Stimulated activated naive B cell treated with anti-CD40 and anti-IgM and Interleukin-4, amounts not matched to agents 10 μg/mL and 1 μg/mL and 100 μg/mL, for 72 hours (primary cell): Measurements from ENCODE around the gene SAMD10.

Source experiments
- ATAC-seq, 2 donors: fragments of 150-1000 bp; cut with Tn5 transposase; replicated peaks; 2 replicates each; pipeline ENCODE4 v1.10.0; 2021; ENCODE audit warnings: moderate library complexity in 1 of 2
- DNase-seq: peaks from one replicate; pipeline ENCODE4 v3.0.0; 2021
- H3K27ac Mint-ChIP-seq: one replicate; pipeline ENCODE4 v1.8.0; 2022; ENCODE audit warnings: mild to moderate bottlenecking, mixed read lengths
- H3K27me3 Mint-ChIP-seq, 2 donors: one replicate each; pipeline ENCODE4 v1.8.0; 2022; ENCODE audit warnings: mixed read lengths in 2 of 2
- H3K36me3 Mint-ChIP-seq, 2 donors: one replicate each; pipeline ENCODE4 v1.8.0; 2022; ENCODE audit warnings: mixed read lengths in 2 of 2, mild to moderate bottlenecking in 1 of 2
- H3K4me1 Mint-ChIP-seq, 2 donors: one replicate each; pipeline ENCODE4 v1.8.0; 2022; ENCODE audit warnings: mixed read lengths in 2 of 2, mild to moderate bottlenecking in 1 of 2
- H3K4me3 Mint-ChIP-seq, 2 donors: one replicate each; pipeline ENCODE4 v1.8.0; 2022; ENCODE audit warnings: mild to moderate bottlenecking in 2 of 2, mixed read lengths in 2 of 2, moderate library complexity in 1 of 2
- H3K9me3 Mint-ChIP-seq, 2 donors: one replicate each; pipeline ENCODE4 v1.8.0; 2022; ENCODE audit warnings: mixed read lengths in 2 of 2, mild to moderate bottlenecking in 1 of 2

Gene SAMD10

GRCh38 chr20:63958964-63959698 lies 20.3 kb downstream of the SAMD10 start:
- H3K9me3 Mint-ChIP-seq: no peaks in the 10 kb centered on the region
- H3K27ac Mint-ChIP-seq: no peak overlapping the region
- H3K4me1 Mint-ChIP-seq: peaks cover 23 to 27% of the 10 kb centered on the region in 2 donors
- peaks cover 25 to 27% of the 10 kb centered on the region in 2 donors for H3K36me3 Mint-ChIP-seq
- no peak for ATAC-seq
- H3K4me3 Mint-ChIP-seq: no peak overlapping the region
- H3K27me3 Mint-ChIP-seq: no peaks in the 10 kb centered on the region
- DNase-seq: no peak

- H3K9me3 Mint-ChIP-seq: no peaks in the 10 kb centered on the region
- ATAC-seq (no peak), DNase-seq (no peak)
- H3K36me3 Mint-ChIP-seq: peaks cover 19 to 28% of the 10 kb centered on the region in 2 donors
- H3K27ac Mint-ChIP-seq: no peak overlapping the region
- no peak overlapping the region for H3K4me3 Mint-ChIP-seq
- H3K27me3 Mint-ChIP-seq: no peaks in the 10 kb centered on the region
- H3K4me1 Mint-ChIP-seq: peaks cover 29 to 33% of the 10 kb centered on the region in 2 donors
These were observed 21.0 kb downstream of the SAMD10 start for GRCh38 chr20:63958471-63958870.

GRCh38 chr20:63957690-63958441 lies 21.6 kb downstream of the SAMD10 start:
- H3K36me3 Mint-ChIP-seq: peaks cover 18 to 27% of the 10 kb centered on the region in 2 donors

GRCh38 chr20:63957004-63957689 lies 22.3 kb downstream of the SAMD10 start:
- peak; percentile 41 for ATAC-seq
- H3K27me3 Mint-ChIP-seq: no peaks in the 10 kb centered on the region

More at GRCh38 chr20:63957690-63958441, 21.6 kb downstream of the SAMD10 start:
- no peak for DNase-seq
- Mint-ChIP-seq H3K9me3 (no peaks in the 10 kb centered on the region), H3K27ac (peak overlapping the region; percentile 83), H3K4me3 (peak overlapping the region; percentile 82 to 92), H3K27me3 (no peaks in the 10 kb centered on the region), H3K4me1 (peaks cover 30 to 39% of the 10 kb centered on the region in 2 donors)
- ATAC-seq: no peak

GRCh38 chr20:63956664-63957003 lies 22.8 kb downstream of the SAMD10 start:
- H3K27me3 Mint-ChIP-seq: no peaks in the 10 kb centered on the region
- H3K9me3 Mint-ChIP-seq: no peaks in the 10 kb centered on the region
- ATAC-seq (peak; percentile 8 to 13), DNase-seq (no peak)
- peak overlapping the region; percentile 91 for H3K27ac Mint-ChIP-seq
- H3K4me1 Mint-ChIP-seq: peaks cover 33 to 50% of the 10 kb centered on the region in 2 donors
- H3K36me3 Mint-ChIP-seq: peaks cover 12 to 19% of the 10 kb centered on the region in 2 donors
- peak overlapping the region; percentile 82 to 92 for H3K4me3 Mint-ChIP-seq

More at GRCh38 chr20:63957004-63957689, 22.3 kb downstream of the SAMD10 start:
- no peak for DNase-seq
- Mint-ChIP-seq H3K4me3 (peak overlapping the region; percentile 82 to 92), H3K36me3 (peaks cover 13 to 22% of the 10 kb centered on the region in 2 donors), H3K9me3 (no peaks in the 10 kb centered on the region), H3K27ac (peak overlapping the region; percentile 87), H3K4me1 (peaks cover 30 to 45% of the 10 kb centered on the region in 2 donors)

- DNase-seq (peak; percentile 87), ATAC-seq (peak; percentile 83 to 85)
- H3K27me3 Mint-ChIP-seq: no peaks in the 10 kb centered on the region
- H3K9me3 Mint-ChIP-seq: no peaks in the 10 kb centered on the region
- H3K4me3 Mint-ChIP-seq: peak within 1 kb of the TSS; percentile 89 to 92
- H3K36me3 Mint-ChIP-seq: peaks cover 9 to 17% of the 10 kb centered on the region in 2 donors
- H3K4me1 Mint-ChIP-seq: peaks cover 36 to 56% of the 10 kb centered on the region in 2 donors
- H3K27ac Mint-ChIP-seq: peak within 1 kb of the TSS; percentile 91
These were observed 23.4 kb downstream of the SAMD10 start, which contains the start of gene UCKL1 for GRCh38 chr20:63955827-63956663. Gene UCKL1 (minus strand): TSS chr20:63956416. CDS start chr20:63956372, 44 bp downstream.

- no peak for DNase-seq
- ATAC-seq: peak; percentile 5 to 15
- peak overlapping the region; percentile 89 for H3K27ac Mint-ChIP-seq
These were observed 24.1 kb downstream of the SAMD10 start for GRCh38 chr20:63955281-63955826.

GRCh38 chr20:63953764-63954429 lies 25.5 kb downstream of the SAMD10 start:
- H3K9me3 Mint-ChIP-seq: no peaks in the 10 kb centered on the region
- DNase-seq: no peak
- peak overlapping the region; percentile 64 to 92 for H3K4me3 Mint-ChIP-seq
- peaks cover 6 to 10% of the 10 kb centered on the region in 2 donors for H3K36me3 Mint-ChIP-seq
- no peak for ATAC-seq
- peaks cover 47 to 69% of the 10 kb centered on the region in 2 donors for H3K4me1 Mint-ChIP-seq
- H3K27me3 Mint-ChIP-seq: no peaks in the 10 kb centered on the region
- peak overlapping the region; percentile 52 for H3K27ac Mint-ChIP-seq

More at GRCh38 chr20:63955281-63955826, 24.1 kb downstream of the SAMD10 start:
- Mint-ChIP-seq H3K27me3 (no peaks in the 10 kb centered on the region), H3K4me1 (peaks cover 36 to 57% of the 10 kb centered on the region in 2 donors), H3K4me3 (peak overlapping the region; percentile 89 to 92), H3K9me3 (no peaks in the 10 kb centered on the region), H3K36me3 (peaks cover 9 to 17% of the 10 kb centered on the region in 2 donors)

- H3K9me3 Mint-ChIP-seq: no peaks in the 10 kb centered on the region
- H3K36me3 Mint-ChIP-seq: peaks cover 7 to 19% of the 10 kb centered on the region in 2 donors
- peak overlapping the region; percentile 62 for H3K27ac Mint-ChIP-seq
- no peak overlapping the region for H3K4me3 Mint-ChIP-seq
- peaks cover 50 to 77% of the 10 kb centered on the region in 2 donors for H3K4me1 Mint-ChIP-seq
- no peak for ATAC-seq
- DNase-seq: no peak
- H3K27me3 Mint-ChIP-seq: no peaks in the 10 kb centered on the region
These were observed 26.7 kb downstream of the SAMD10 start for GRCh38 chr20:63952769-63953168.

- H3K27ac Mint-ChIP-seq: no peak overlapping the region
- ATAC-seq (no peak), DNase-seq (no peak)
- H3K9me3 Mint-ChIP-seq: no peaks in the 10 kb centered on the region
- peaks cover 51 to 77% of the 10 kb centered on the region in 2 donors for H3K4me1 Mint-ChIP-seq
- H3K4me3 Mint-ChIP-seq: no peak overlapping the region
- H3K27me3 Mint-ChIP-seq: no peaks in the 10 kb centered on the region
- H3K36me3 Mint-ChIP-seq: peaks cover 10 to 23% of the 10 kb centered on the region in 2 donors
These were observed 27.3 kb downstream of the SAMD10 start for GRCh38 chr20:63952210-63952535.

- Mint-ChIP-seq H3K4me3 (no peak overlapping the region), H3K9me3 (no peaks in the 10 kb centered on the region), H3K4me1 (peaks cover 53 to 78% of the 10 kb centered on the region in 2 donors), H3K36me3 (peaks cover 10 to 23% of the 10 kb centered on the region in 2 donors), H3K27me3 (no peaks in the 10 kb centered on the region), H3K27ac (peak overlapping the region; percentile 51)
- ATAC-seq (no peak), DNase-seq (no peak)
These were observed 27.8 kb downstream of the SAMD10 start for GRCh38 chr20:63951398-63952209.

- H3K4me1 Mint-ChIP-seq: peaks cover 53 to 78% of the 10 kb centered on the region in 2 donors
- H3K9me3 Mint-ChIP-seq: no peaks in the 10 kb centered on the region
- no peak overlapping the region for H3K4me3 Mint-ChIP-seq
- no peak for DNase-seq
- no peaks in the 10 kb centered on the region for H3K27me3 Mint-ChIP-seq
- H3K36me3 Mint-ChIP-seq: peaks cover 10 to 23% of the 10 kb centered on the region in 2 donors
- no peak for ATAC-seq
- H3K27ac Mint-ChIP-seq: peak overlapping the region; percentile 51
These were observed 28.6 kb downstream of the SAMD10 start for GRCh38 chr20:63950701-63951397.
